NCI-H748 treated with DMSO at 0.1 percent for 48 hours (cell line): ENCODE data around the gene ZBTB6.
A peak's percentile ranks its signal among the peaks of the same experiment; 100 is the strongest.
"Not testable (repeated sequence)": the region's sequence is repeated elsewhere in the genome, so short reads cannot be mapped to it uniquely, and the experiment has no call there.

ENCODE experiments used
- DNase-seq: peaks from one replicate; lab custom pipeline; 2025; lab: John Stamatoyannopoulos, UW

ZBTB6 gene

DNA sequence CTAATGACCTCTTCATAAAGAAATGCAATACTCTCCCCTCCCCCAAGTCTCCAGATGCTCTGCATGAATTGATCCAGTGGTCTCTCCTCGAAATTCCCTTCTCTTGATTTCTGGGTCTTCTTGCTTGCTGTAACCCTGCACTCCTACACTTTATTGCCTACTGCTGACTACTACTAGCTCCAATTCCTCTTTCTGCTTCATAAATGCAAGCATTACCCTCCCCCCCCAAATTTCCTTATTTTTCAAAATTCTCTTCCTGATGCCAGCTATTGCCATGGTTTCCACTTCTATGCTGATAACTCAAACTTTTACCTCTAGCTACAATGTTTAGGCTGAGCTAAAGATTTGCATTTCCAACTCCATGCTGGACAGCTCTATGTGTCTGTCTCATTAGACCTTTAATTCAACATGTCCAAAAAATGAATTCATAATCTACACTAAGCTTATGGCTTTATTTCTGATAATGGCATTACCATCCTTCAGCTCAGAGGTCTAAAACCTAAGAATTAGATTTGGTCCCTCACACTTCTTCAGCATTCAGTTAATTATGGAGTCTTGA is 16.8 kb upstream of the ZBTB6 start:
- no peak for DNase-seq

DNA sequence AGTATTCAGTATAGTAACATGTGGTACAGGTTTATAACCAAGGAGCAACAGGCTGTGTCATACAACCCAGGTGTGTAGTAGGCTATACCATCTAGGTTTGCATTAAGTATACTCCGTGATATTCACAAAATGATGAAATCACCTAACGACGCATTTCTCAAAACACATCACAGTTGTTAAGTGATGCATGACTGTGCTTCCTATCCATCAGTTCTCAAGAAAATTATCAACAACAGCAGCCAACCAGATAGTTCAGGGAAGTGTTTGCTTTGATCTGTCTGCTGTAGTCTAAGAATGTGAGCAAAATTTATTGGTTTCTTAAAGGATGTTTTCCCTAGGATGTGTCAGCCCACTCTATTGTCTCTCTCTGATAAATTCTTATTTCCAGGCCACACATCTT is 10.8 kb upstream of the ZBTB6 start:
- DNase-seq = no peak

DNA sequence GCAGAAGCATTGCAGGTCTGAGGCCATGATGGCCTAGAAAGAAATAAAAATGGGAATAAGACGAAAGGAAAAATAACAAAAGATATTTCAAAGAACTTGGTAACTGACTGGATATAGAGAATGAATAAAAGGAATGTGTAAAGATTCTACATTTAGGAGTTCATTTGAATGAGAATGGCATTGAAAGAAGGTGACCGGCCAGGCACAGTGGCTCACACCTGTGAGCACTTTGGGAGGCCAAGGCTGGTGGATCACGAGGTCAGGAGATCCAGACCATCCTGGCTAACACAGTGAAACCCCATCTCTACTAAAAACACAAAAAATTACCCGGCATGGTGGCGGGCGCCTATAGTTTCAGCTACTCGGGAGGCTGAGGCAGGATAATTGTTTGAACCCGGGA is 9.6 kb upstream of the ZBTB6 start:
- no peak for DNase-seq

DNA sequence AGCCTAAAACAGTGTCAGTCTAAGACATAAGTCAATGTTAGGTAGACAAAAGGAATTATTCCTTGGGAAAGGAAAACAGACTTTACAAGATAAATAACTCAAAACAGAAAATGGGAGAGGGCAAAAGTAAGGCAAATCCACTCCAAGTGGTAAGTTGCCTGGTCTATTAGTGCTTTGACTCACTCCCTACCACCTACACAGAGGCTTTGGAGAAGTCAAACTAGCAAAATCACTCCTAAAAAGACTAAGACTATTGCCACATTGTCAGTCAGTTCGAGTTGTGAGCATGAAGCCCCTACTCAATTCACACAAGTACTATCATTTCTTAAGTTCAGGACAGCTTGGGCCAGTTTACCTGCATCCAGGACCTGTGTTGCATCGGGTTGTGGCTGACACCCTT is 5.2 kb upstream of the ZBTB6 start:
- DNase-seq = no peak

- DNase-seq = no peak
These were observed 506 bp downstream of the ZBTB6 start for GRCh38 chr9:122912671-122912963.

GRCh38 chr9:122906122-122906521 is 7.0 kb downstream of the ZBTB6 start:
- not testable (repeated sequence) for DNase-seq

- peak; percentile 98 for DNase-seq
These were observed 8.1 kb downstream of the ZBTB6 start, which contains the start of gene RC3H2 for GRCh38 chr9:122904823-122905710. Gene RC3H2 (minus strand): TSS chr9:122905359. CDS start chr9:122897509, 7,850 bp downstream.

DNA sequence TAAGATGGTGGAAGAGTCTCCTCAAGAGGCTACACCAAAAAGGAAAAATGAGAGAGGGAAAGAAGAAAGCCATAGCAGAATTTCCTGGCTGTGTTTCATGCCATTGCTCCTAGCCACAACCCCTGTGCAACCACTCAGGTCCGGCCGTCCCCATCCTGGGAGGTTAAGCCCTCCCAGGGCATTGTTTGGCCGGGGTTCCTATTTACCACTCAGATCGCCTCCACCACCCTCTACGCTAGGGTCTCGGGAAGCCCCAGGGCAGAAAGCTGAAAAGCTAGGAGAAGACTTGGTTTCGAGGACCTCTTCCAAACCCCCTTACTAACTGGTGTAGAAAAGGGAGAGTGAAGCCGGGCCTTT is 8.7 kb downstream of the ZBTB6 start:
- peak; percentile 35 for DNase-seq

- DNase-seq = no peak
These were observed 12.3 kb downstream of the ZBTB6 start for GRCh38 chr9:122900791-122901190.

GRCh38 chr9:122897969-122898368 is 15.2 kb downstream of the ZBTB6 start:
- DNase-seq = no peak

DNA sequence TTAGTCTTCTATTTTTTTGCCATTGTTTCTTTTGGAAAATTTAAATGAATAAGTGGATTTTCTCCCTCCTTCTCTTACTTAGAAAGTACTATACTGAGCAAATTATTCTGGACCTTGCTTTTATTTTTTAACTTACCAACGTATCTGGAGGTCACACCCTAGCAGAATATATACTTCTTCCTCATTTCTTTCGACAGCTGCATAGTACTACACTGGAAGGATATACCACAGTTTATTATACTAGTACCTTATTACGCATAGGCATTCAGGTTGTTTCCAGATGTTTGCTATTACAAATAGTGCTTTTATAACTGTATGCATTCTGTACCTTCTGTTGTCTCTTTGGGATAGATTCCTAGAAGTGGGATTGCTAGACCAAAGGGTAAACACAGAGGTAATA is 24.6 kb downstream of the ZBTB6 start:
- DNase-seq = no peak

- DNase-seq = no peak
These were observed 30.0 kb downstream of the ZBTB6 start for GRCh38 chr9:122883125-122883524.

DNA sequence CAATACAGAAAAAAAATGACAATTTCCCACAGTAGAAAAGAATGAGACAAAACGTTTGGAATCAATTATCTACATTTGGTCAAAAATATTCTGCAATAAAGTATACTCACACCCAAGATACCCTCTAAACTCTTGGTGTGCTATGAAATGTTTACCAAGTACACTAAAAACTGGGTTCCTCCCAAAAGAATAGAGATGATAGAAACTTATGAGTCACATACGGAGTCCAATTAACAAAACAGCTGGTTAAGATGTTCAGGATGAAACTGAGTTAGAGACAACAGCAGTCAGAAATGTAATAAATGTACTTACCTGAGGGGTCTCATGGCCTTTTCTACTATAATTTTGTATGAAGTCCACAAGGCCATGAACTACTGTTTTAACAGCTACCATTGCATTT is 33.7 kb downstream of the ZBTB6 start:
- no peak for DNase-seq

GRCh38 chr9:122875523-122875922 is 37.6 kb downstream of the ZBTB6 start:
- no peak for DNase-seq

GRCh38 chr9:122867276-122867675 is 45.8 kb downstream of the ZBTB6 start:
- DNase-seq = not testable (repeated sequence)

DNA sequence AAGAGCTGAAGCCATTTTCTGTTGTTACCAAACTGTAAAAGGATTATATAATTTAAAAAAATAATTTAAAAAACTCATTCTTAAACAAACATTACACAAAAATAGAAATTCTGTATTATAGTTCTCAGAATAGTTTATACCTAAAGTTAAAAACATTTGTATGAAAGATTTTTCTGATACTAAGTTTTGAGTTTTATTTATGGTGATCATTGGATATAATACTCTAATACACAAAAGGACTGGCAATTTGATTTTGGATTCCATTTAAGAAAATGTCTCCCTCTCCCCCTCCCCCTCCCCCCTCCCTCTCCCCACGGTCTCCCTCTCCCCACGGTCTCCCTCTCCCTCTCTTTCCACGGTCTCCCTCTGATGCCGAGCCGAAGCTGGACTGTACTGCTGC is 47.0 kb downstream of the ZBTB6 start:
- no peak for DNase-seq

- no peak for DNase-seq
These were observed 47.8 kb downstream of the ZBTB6 start for GRCh38 chr9:122865300-122865699.

- DNase-seq = no peak
These were observed 49.7 kb downstream of the ZBTB6 start for GRCh38 chr9:122863407-122863806.

DNA sequence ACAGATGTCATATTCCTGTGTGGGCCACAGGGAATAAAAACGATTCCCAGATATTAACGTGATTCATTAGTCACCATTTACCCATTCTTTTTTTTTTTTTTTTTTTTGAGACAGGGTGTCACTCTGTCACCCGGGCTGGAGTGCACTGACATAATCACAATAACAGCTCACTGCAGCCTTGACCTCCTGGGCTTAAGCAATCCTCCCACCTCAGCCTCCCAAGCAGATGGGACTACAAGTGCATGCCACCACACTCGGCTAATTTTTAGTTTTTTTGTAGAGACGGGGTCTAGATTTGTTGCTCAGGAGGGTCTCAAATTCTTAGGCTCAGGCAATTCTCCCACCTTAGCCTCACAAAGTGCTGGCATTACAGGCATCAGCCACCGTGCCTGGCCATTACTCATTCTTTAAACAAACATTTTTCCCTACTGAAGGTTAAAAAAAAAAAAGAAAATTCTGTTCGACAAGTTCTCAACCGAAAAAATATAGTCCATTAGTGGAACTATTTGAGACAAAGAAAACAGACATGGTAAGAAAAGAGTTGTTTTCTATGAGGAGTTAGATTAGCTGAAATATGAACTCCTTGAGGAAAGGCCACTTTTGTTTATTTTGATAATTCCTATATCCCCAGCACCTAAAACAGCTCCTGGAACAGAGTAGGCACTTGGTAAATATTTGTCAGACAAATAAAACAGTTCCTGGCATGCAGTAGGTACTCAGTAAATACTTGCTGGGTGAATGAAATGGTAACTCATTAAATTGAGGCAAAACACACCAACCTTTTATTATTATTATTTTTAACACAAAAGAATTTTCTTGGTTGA is 52.6 kb downstream of the ZBTB6 start:
- no peak for DNase-seq
